GM19467 (cell line): ENCODE results near the gene POU4F3.
"Not testable (repeated sequence)": the region's sequence is repeated elsewhere in the genome, so short reads cannot be mapped to it uniquely, and the experiment has no call there.

ENCODE experiments used
- ATAC-seq: cut with Tn5 transposase; IDR thresholded peaks from one replicate; pipeline ENCODE4 v1.9.1; 2021; ENCODE audit warnings: mild to moderate bottlenecking, moderate library complexity; ENCODE audit not compliant: unreplicated experiment

POU4F3 gene

GRCh38 chr5:146338774-146339714 lies at the start of gene POU4F3:
Gene POU4F3 (plus strand): TSS chr5:146338839. CDS start chr5:146339113, 274 bp downstream.
- no peak for ATAC-seq

- no peak for ATAC-seq
Observed at GRCh38 chr5:146290318-146290717, 48.3 kb upstream of the POU4F3 start.

GRCh38 chr5:146291421-146292074 lies 47.1 kb upstream of the POU4F3 start:
- peak; percentile 73 for ATAC-seq

- ATAC-seq = no peak
Observed at GRCh38 chr5:146296245-146296644, 42.4 kb upstream of the POU4F3 start.

GRCh38 chr5:146298920-146299319 lies 39.7 kb upstream of the POU4F3 start:
- ATAC-seq = not testable (repeated sequence)

- no peak for ATAC-seq
Observed at GRCh38 chr5:146301626-146302025, 37.0 kb upstream of the POU4F3 start.

GRCh38 chr5:146302406-146302805 lies 36.2 kb upstream of the POU4F3 start:
- ATAC-seq = no peak

GRCh38 chr5:146306838-146307237 lies 31.8 kb upstream of the POU4F3 start:
- ATAC-seq = no peak

- no peak for ATAC-seq
Observed at GRCh38 chr5:146307796-146308195, 30.8 kb upstream of the POU4F3 start.

- no peak for ATAC-seq
Observed at GRCh38 chr5:146310540-146310939, 28.1 kb upstream of the POU4F3 start.

- no peak for ATAC-seq
Observed at GRCh38 chr5:146311278-146311677, 27.4 kb upstream of the POU4F3 start.

- ATAC-seq = peak; percentile 53
Observed at GRCh38 chr5:146313027-146313426, 25.6 kb upstream of the POU4F3 start.

GRCh38 chr5:146321571-146321970 lies 17.1 kb upstream of the POU4F3 start:
- no peak for ATAC-seq

- no peak for ATAC-seq
Observed at GRCh38 chr5:146327257-146327870, 11.3 kb upstream of the POU4F3 start.

GRCh38 chr5:146327989-146328388 lies 10.7 kb upstream of the POU4F3 start:
- ATAC-seq = no peak

GRCh38 chr5:146329697-146330096 lies 8.9 kb upstream of the POU4F3 start:
- no peak for ATAC-seq

- no peak for ATAC-seq
Observed at GRCh38 chr5:146331423-146331822, 7.2 kb upstream of the POU4F3 start.

- no peak for ATAC-seq
Observed at GRCh38 chr5:146334074-146334533, 4.5 kb upstream of the POU4F3 start.

GRCh38 chr5:146336197-146336596 lies 2.4 kb upstream of the POU4F3 start:
- no peak for ATAC-seq

GRCh38 chr5:146337264-146337904 lies 1.3 kb upstream of the POU4F3 start:
- no peak for ATAC-seq

- no peak for ATAC-seq
Observed at GRCh38 chr5:146337928-146338327, 711 bp upstream of the POU4F3 start.
